Measurements from ENCODE around the gene ZNF536.

DNA sequence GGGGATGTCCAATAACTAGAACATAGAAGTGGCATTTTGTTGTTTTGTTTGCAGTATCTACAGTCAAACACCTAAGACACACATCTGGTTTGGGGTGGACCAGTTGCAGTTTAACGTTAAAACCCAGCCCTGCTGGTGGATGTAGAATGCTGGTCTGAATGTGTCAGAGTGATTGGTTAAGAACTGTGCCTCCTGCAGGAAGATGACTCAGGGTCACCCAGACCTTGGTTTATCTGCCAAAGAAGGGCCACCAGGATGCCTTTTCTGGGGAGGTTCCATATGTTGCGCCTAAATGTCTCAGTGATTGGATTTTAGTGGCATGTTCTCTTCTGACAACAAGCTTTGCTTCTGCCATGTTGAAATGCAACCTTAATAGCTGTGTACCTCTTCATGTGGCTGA is 23.1 kb downstream of the ZNF536 start:
- no peak for TF ChIP-seq POLR2AphosphoS5 (IDR thresholded peaks at IDR 0.05; ENCODE audit: low read depth, low read length)
- TF ChIP-seq, protein P1, sequence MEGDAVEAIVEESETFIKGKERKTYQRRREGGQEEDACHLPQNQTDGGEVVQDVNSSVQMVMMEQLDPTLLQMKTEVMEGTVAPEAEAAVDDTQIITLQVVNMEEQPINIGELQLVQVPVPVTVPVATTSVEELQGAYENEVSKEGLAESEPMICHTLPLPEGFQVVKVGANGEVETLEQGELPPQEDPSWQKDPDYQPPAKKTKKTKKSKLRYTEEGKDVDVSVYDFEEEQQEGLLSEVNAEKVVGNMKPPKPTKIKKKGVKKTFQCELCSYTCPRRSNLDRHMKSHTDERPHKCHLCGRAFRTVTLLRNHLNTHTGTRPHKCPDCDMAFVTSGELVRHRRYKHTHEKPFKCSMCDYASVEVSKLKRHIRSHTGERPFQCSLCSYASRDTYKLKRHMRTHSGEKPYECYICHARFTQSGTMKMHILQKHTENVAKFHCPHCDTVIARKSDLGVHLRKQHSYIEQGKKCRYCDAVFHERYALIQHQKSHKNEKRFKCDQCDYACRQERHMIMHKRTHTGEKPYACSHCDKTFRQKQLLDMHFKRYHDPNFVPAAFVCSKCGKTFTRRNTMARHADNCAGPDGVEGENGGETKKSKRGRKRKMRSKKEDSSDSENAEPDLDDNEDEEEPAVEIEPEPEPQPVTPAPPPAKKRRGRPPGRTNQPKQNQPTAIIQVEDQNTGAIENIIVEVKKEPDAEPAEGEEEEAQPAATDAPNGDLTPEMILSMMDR (IDR thresholded peaks at IDR 0.05), result no peak
- no peak for TF ChIP-seq EZH2phosphoT487 (IDR thresholded peaks at IDR 0.05; ENCODE audit: borderline replicate concordance, low read depth)
- no peak for TF ChIP-seq EP300 (IDR thresholded peaks at IDR 0.05; ENCODE audit: borderline replicate concordance in 1 of 2, low read depth in 1 of 2, low read length in 1 of 2)
